ENCODE results near the gene ZBTB48. TPM values are rescaled to one million over a fixed set of nuclear protein-coding genes. Genes with fewer than 3 reads are reported as not detected.

The ZBTB48 gene
- total RNA-seq, 2 donors from 2014 or later, result 41.3 to 51.0 TPM

DNA sequence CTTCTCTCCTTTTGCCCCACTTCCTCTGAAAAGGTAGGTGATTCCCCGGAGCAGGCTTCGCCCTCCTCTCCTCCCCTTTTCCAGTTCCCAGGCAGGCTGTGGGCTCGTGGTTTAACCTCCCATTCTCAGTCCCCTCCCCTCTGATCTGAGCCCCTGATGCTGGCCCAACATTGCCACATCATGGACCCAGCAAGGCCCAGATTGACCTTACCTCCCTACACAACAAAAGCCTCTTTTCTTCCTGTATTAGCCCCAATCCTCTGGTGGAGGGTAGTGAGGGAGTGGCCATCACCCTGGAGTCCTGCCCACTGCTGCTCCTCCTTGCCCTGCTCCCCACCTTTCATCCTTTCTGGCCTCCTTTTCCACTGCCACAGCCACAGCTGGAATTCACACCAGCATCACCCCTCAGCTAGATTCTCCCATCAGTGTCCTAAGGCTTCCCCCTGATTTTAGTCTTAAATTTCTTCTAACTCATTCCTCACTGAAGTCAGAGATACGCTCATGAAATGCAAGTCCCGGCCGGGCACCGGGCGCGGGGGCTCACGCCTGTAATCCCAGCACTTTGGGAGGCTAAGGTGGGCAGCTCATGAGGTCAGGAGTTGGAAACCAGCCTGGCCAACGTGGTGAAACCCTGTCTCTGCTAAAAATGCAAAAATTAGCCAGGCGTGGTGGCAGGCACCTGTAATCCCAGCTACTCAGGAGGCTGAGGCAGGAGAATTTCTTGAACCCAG, 7.0 kb upstream of the ZBTB48 start:
- H3K36me3 ChIP-seq, result no peaks in the 10 kb centered on the region
- intact Hi-C loops (cut with DNase I), result loop anchor here (5.0 kb wide), 1 partner anchor 69 kb away; no protein-coding TSS in a partner anchor

DNA sequence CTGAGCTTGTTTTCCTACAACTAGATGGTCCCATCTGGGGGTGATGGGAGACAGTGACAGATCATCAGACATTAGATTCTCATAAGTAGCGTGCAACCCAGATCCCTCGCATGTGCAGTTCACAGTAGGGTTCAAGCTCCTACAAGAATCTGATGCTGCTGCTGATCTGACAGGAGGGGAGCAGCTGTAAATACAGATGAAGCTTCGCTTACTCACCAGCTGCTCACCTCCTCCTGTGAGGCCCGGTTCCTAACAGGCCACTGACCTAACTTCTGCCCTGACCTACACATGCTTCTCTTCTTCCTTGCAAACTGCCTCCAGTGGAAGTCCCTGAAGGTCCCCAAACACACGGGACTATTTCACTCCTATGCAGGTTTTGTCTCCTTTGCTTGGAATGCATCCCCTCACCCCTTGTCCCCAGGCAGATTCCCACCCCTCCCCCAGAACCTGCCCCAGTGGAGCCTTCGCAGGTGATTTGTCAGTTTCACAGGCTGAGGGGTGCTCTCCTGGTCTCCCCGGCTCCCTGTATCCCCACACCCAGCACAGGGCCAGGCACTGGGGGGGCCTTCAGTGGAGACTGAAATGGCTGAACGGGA, 5.7 kb upstream of the ZBTB48 start:
- H3K9me3 ChIP-seq, result no peaks in the 10 kb centered on the region
- no peaks in the 10 kb centered on the region for H3K27me3 ChIP-seq (replicated peaks; ENCODE audit: insufficient read depth)
- TF ChIP-seq, protein P1, sequence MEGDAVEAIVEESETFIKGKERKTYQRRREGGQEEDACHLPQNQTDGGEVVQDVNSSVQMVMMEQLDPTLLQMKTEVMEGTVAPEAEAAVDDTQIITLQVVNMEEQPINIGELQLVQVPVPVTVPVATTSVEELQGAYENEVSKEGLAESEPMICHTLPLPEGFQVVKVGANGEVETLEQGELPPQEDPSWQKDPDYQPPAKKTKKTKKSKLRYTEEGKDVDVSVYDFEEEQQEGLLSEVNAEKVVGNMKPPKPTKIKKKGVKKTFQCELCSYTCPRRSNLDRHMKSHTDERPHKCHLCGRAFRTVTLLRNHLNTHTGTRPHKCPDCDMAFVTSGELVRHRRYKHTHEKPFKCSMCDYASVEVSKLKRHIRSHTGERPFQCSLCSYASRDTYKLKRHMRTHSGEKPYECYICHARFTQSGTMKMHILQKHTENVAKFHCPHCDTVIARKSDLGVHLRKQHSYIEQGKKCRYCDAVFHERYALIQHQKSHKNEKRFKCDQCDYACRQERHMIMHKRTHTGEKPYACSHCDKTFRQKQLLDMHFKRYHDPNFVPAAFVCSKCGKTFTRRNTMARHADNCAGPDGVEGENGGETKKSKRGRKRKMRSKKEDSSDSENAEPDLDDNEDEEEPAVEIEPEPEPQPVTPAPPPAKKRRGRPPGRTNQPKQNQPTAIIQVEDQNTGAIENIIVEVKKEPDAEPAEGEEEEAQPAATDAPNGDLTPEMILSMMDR (IDR thresholded peaks at IDR 0.05), result no peak
- TF ChIP-seq POLR2AphosphoS5 (IDR thresholded peaks at IDR 0.05), result no peak
- no peak for TF ChIP-seq POLR2A (IDR thresholded peaks at IDR 0.05)
- WGBS, result 72% methylated on average over 8 of the region's 8 CpGs
- intact Hi-C loops (cut with DNase I), result loop anchor here (5.0 kb wide), 1 partner anchor 68 kb away; no protein-coding TSS in a partner anchor
- H3K36me3 ChIP-seq, result no peaks in the 10 kb centered on the region
- H3K4me1 ChIP-seq (replicated peaks), result peaks cover 2% of the 10 kb centered on the region
- no peak overlapping the region for H3K4me3 ChIP-seq
- DNase-seq (ENCODE audit: low spot score), result no peak
- no peak overlapping the region for H3K27ac ChIP-seq

More for the DNA sequence above, 7.0 kb upstream of the ZBTB48 start:
- Histone ChIP-seq H3K4me3 (no peak overlapping the region), H3K27ac (no peak overlapping the region), H3K9me3 (no peaks in the 10 kb centered on the region), H3K4me1 (replicated peaks) (no peaks in the 10 kb centered on the region), H3K27me3 (replicated peaks; ENCODE audit: insufficient read depth) (no peaks in the 10 kb centered on the region)
- no peak for TF ChIP-seq POLR2AphosphoS5 (IDR thresholded peaks at IDR 0.05)
- TF ChIP-seq, protein P1 (IDR thresholded peaks at IDR 0.05), result no peak
- TF ChIP-seq POLR2A (IDR thresholded peaks at IDR 0.05), result no peak
- 81% methylated on average over 12 of the region's 12 CpGs for WGBS
- DNase-seq (ENCODE audit: low spot score), result no peak

DNA sequence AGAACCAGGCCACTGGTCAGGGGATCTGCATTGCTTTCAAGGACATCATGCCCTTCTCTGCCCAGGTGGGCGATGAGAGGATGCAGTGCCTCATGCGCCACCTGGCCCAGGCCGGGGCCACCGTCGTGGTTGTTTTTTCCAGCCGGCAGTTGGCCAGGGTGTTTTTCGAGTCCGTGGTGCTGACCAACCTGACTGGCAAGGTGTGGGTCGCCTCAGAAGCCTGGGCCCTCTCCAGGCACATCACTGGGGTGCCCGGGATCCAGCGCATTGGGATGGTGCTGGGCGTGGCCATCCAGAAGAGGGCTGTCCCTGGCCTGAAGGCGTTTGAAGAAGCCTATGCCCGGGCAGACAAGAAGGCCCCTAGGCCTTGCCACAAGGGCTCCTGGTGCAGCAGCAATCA, 5.0 kb upstream of the ZBTB48 start:
- WGBS, result 74% methylated on average over 14 of the region's 14 CpGs
- Histone ChIP-seq H3K27ac (no peak overlapping the region), H3K36me3 (no peaks in the 10 kb centered on the region), H3K4me3 (no peak overlapping the region), H3K9me3 (no peaks in the 10 kb centered on the region), H3K27me3 (replicated peaks; ENCODE audit: insufficient read depth) (no peaks in the 10 kb centered on the region), H3K4me1 (replicated peaks) (peaks cover 6% of the 10 kb centered on the region)
- TF ChIP-seq POLR2A (IDR thresholded peaks at IDR 0.05) (no peak), POLR2AphosphoS5 (IDR thresholded peaks at IDR 0.05) (no peak)
- TF ChIP-seq, protein P1 (IDR thresholded peaks at IDR 0.05), result no peak
- intact Hi-C loops (cut with DNase I), result loop anchor here (5.0 kb wide), 1 partner anchor 67 kb away; no protein-coding TSS in a partner anchor
- DNase-seq (ENCODE audit: low spot score), result no peak

DNA sequence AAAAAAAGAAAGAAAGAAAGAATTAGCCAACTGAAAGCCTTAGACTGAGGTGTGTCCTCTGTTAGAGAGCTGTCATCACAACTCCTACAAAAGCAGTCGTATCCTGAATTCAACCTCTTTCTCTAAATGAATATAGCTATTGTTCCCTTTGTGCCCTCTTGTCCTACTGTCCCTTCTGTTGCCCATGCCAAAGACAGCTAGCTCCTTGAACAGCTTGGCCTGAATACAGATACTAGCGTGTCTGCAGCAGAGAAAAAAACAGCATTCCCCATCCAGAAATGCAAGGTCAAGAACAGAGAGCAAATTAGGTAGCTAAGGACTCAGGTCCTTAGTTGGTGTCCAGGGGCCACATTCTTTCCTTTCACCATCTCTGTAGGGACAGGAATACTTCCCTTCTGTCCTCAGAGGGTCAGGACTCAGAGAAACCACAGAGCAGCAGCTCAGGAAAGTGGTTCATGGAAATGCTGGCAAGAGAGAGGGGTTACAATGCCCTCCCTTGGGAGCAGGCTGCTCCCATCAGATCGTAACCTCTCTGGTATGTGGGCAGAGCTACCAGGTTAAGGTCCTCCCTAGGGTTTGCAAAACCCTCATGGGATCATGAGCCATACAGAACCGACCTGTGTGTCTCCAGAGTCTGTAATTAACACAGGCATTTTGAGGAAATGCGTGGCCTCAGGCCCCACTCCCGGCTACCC, 1.8 kb upstream of the ZBTB48 start:
- Histone ChIP-seq H3K27me3 (replicated peaks; ENCODE audit: insufficient read depth) (no peaks in the 10 kb centered on the region), H3K27ac (no peak overlapping the region), H3K4me1 (replicated peaks) (peaks cover 16% of the 10 kb centered on the region), H3K9me3 (no peaks in the 10 kb centered on the region), H3K36me3 (no peaks in the 10 kb centered on the region), H3K4me3 (no peak overlapping the region)
- TF ChIP-seq, protein P1 (IDR thresholded peaks at IDR 0.05), result no peak
- no peak for TF ChIP-seq POLR2AphosphoS5 (IDR thresholded peaks at IDR 0.05)
- no peak for DNase-seq (ENCODE audit: low spot score)
- 82% methylated on average over 6 of the region's 6 CpGs for WGBS
- intact Hi-C loops (cut with DNase I), result no loop called here

Measured in prostate gland (tissue), 2 donors.